GM20000 (cell line): Measurements from ENCODE around the gene GFRAL.

Experiments used
- DNase-seq: peaks from one replicate; pipeline ENCODE4 v3.0.0; 2012; ENCODE audit warnings: low spot score
- CTCF ChIP-seq: IDR thresholded peaks from 2 replicates; pipeline ENCODE4 v1.5.1; 2012; ENCODE audit warnings: mild to moderate bottlenecking, control low read depth; ENCODE audit errors: extremely low read depth, missing control alignments

The GFRAL gene

GRCh38 chr6:55449225-55449624, 122.0 kb downstream of the GFRAL start:
- no peak for DNase-seq
- TF ChIP-seq CTCF, result no peak

- no peak for TF ChIP-seq CTCF
- DNase-seq, result no peak
Measured at GRCh38 chr6:55450005-55450404, 122.7 kb downstream of the GFRAL start.
